IPS DF 4.7 (cell line): ENCODE measurements around the gene ALOX15B.
A peak's percentile ranks its signal among the peaks of the same experiment; 100 is the strongest.

Experiments
- DNase-seq: peaks from one replicate; pipeline ENCODE4 v3.0.0-alpha.2; 2013; ENCODE audit warnings: low spot score; ENCODE audit errors: extremely low read depth

The ALOX15B gene

GRCh38 chr17:8038954-8039610 is at the start of gene ALOX15B:
Gene ALOX15B, plus strand, starts transcription at chr17:8039059. Its CDS starts 97 bp downstream, at chr17:8039156.
- DNase-seq: no peak

GRCh38 chr17:7989781-7990655 is 48.8 kb upstream of the ALOX15B start:
- DNase-seq: peak; percentile 78

GRCh38 chr17:7992516-7992915 is 46.3 kb upstream of the ALOX15B start:
- DNase-seq: no peak

GRCh38 chr17:7992924-7993323 is 45.9 kb upstream of the ALOX15B start:
- no peak for DNase-seq

GRCh38 chr17:7993972-7994589 is 44.8 kb upstream of the ALOX15B start:
- no peak for DNase-seq

GRCh38 chr17:7995724-7996123 is 43.1 kb upstream of the ALOX15B start:
- no peak for DNase-seq

- no peak for DNase-seq
These were observed 41.7 kb upstream of the ALOX15B start for GRCh38 chr17:7997186-7997585.

- DNase-seq: no peak
These were observed 36.7 kb upstream of the ALOX15B start, which contains the start of gene GUCY2D for GRCh38 chr17:8001976-8002720. Gene GUCY2D, plus strand, starts transcription at chr17:8002615. Its CDS starts 433 bp downstream, at chr17:8003048.

GRCh38 chr17:8002721-8003593 is 35.9 kb upstream of the ALOX15B start:
- no peak for DNase-seq

GRCh38 chr17:8003594-8004181 is 35.2 kb upstream of the ALOX15B start:
- no peak for DNase-seq

GRCh38 chr17:8004899-8005298 is 34.0 kb upstream of the ALOX15B start:
- no peak for DNase-seq

- DNase-seq: no peak
These were observed 33.5 kb upstream of the ALOX15B start for GRCh38 chr17:8005357-8005756.

- DNase-seq: no peak
These were observed 32.7 kb upstream of the ALOX15B start for GRCh38 chr17:8005967-8006730.

- DNase-seq: no peak
These were observed 31.8 kb upstream of the ALOX15B start for GRCh38 chr17:8006836-8007680.

GRCh38 chr17:8007836-8008235 is 31.0 kb upstream of the ALOX15B start:
- no peak for DNase-seq

- no peak for DNase-seq
These were observed 26.7 kb upstream of the ALOX15B start for GRCh38 chr17:8012045-8012580.

- DNase-seq: no peak
These were observed 25.7 kb upstream of the ALOX15B start for GRCh38 chr17:8012996-8013640.
